AG04449 (cell line): ENCODE results near the gene DEDD2.

ENCODE experiments used
- CTCF ChIA-PET: fragments of 350-600 bp; formaldehyde crosslinking; extraction: SDS; loops from one replicate; lab custom pipeline; 2021; ENCODE audit warnings: antibody characterized with exemption; lab: Yijun Ruan, JAX
- POLR2A ChIA-PET: fragments of 400-600, 350-600 bp; formaldehyde crosslinking; extraction: SDS; loops from one replicate; lab custom pipeline; 2020; ENCODE audit warnings: antibody characterized with exemption, inconsistent platforms; lab: Yijun Ruan, JAX
- DNase-seq: peaks from one replicate; pipeline ENCODE4 v3.0.0-alpha.2; 2010; ENCODE audit warnings: low read depth, low spot score
- H3K4me3 ChIP-seq: 2 replicates; pipeline ENCODE4 v1.5.1; 2011; ENCODE audit warnings: low read depth, mild to moderate bottlenecking, control low read depth, low read length
- TF ChIP-seq, protein P1 (sequence below): IDR thresholded peaks from one replicate; pipeline ENCODE4 v1.5.1; 2011; ENCODE audit warnings: mild to moderate bottlenecking, moderate library complexity, low read length, control low read depth, inconsistent platforms; ENCODE audit not compliant: insufficient read depth; ENCODE audit errors: missing control alignments

The DEDD2 gene

DNA sequence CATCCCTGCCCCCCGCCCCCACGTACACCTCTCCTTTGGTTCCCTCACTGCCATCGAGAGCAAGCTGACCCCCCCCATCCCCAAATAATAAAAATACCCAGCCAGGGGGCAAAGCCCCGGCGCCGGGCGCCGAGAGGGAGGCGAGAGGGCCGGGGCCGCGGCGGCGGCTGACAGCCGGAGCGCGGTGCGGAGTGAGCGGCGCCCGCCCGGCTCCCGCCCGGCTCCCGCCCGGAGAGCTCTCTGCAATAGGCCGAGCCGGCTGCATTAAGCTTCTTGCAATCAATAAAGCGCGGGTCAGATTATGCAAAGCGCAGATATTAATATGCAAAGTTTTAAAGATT is 40.9 kb downstream of the DEDD2 start:
- ChIA-PET CTCF (interaction anchor here (0.7 to 3.3 kb wide), 25 partner anchors 9 to 225 kb away, joined by 3 to 39 read pairs (median 4); partner anchors contain the start of gene POU2F2), POLR2A (interaction anchor here (1.0 to 1.9 kb wide), 2 partner anchors 55 to 66 kb away, joined by 3 to 5 read pairs; partner anchors contain the start of gene GSK3A)
- H3K4me3 ChIP-seq, result peak overlapping the region; percentile 60
- TF ChIP-seq, protein P1, sequence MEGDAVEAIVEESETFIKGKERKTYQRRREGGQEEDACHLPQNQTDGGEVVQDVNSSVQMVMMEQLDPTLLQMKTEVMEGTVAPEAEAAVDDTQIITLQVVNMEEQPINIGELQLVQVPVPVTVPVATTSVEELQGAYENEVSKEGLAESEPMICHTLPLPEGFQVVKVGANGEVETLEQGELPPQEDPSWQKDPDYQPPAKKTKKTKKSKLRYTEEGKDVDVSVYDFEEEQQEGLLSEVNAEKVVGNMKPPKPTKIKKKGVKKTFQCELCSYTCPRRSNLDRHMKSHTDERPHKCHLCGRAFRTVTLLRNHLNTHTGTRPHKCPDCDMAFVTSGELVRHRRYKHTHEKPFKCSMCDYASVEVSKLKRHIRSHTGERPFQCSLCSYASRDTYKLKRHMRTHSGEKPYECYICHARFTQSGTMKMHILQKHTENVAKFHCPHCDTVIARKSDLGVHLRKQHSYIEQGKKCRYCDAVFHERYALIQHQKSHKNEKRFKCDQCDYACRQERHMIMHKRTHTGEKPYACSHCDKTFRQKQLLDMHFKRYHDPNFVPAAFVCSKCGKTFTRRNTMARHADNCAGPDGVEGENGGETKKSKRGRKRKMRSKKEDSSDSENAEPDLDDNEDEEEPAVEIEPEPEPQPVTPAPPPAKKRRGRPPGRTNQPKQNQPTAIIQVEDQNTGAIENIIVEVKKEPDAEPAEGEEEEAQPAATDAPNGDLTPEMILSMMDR, result no peak
- DNase-seq, result no peak

DNA sequence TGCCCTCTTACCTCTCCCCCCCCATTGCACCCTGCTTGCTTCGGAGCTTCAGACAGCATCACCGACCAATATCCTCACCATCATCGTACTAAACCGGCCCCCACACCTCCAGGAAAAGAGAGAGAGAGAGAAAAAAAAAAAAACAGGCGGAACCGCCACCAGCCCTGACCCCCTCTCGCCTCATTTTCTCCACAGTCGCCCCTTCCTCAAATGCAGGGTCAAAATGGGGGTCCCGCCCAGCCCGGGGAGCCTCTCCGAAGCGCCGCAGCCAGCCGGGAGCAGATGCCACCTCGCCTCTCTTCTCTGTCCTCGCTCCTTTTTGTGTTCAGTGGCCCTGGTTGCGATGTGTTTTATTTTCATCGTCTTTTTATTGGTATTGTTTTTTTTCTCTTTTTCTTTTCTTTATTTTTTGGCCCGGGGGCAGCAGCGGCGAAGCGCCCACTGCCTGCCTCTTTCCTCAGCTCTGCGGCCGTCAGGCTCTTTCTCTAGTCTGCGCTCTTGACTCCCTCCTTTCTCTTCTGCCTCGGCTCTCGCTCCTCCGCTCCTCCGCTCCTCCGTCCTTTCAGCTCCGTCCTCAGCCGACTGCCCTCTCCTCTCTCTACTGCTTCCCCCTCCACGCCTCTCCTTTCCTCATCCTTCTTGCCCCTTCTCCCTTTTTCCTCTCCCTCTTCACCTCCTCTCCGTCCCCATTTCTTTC is 41.4 kb downstream of the DEDD2 start:
- peak overlapping the region; percentile 60 for H3K4me3 ChIP-seq
- ChIA-PET CTCF (interaction anchor here (0.6 to 3.3 kb wide), 26 partner anchors 9 to 225 kb away, joined by 3 to 39 read pairs (median 4); partner anchors contain the start of gene POU2F2), POLR2A (interaction anchor here (1.0 to 1.9 kb wide), 2 partner anchors 55 to 67 kb away, joined by 3 to 5 read pairs; partner anchors contain the start of gene GSK3A)
- TF ChIP-seq, protein P1, result no peak
- no peak for DNase-seq

DNA sequence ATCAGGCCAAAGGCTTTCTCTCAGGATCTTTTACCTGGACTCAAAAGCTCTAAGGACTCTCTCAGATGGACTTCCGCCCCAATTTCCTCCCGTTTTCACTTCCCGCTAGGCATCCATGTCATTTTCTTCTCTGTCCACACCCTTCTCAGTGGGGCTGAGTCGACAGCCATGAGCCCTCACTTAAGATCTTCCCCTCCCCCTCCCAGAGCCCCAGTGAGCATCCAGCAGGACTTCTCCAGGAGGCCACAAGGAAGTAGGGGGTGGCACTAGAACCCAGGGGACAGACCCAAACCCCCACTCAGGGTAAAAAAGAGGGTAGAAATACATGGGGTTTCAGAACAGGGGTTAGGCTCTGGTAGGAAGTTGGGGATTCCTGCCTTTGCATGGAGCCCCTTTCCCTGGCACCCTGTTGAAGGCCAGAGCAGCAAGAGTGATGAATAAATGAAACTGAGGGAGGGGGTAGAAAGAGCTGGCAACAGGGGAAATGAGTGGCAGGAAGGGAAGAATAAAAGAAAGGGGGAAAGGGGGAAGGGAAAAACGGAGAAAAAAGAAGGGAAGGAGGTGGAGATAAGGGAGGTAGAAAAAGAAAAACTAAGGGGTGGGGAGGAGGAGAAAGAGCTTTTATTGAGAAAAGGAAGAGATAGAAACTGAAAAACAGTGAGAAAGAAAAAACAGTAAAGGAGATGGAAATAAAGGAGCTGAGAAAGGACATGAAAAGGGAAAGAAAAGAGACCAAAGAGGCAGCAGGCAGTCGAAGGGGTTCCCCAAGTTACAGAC is 42.3 kb downstream of the DEDD2 start:
- TF ChIP-seq, protein P1, result no peak
- DNase-seq, result no peak
- ChIA-PET POLR2A (interaction anchor here (1.9 kb wide), 1 partner anchor 68 kb away, joined by 5 read pairs; the partner anchor contains the start of gene GSK3A), CTCF (interaction anchor here (0.9 to 3.3 kb wide), 14 partner anchors 8 to 94 kb away, joined by 3 to 39 read pairs (median 8); partner anchors contain the start of gene POU2F2)
- H3K4me3 ChIP-seq, result no peak overlapping the region

DNA sequence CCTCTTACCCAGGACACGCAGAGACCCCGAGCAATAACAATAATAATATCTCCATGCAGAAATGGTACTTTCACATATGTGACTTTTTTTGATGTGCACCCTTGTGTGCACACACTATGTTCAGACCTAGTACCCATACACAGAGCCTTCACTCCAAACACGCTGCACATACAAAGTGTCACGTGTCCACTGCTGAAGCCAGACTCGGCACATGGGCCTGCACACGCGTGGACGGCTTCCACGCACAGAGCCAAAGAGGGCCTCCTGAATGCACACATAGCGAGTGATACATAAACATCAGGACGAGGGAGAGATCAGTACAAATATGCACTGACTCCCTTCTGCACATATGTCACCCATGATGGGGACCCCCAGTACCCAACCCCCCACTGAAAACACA is 43.3 kb downstream of the DEDD2 start:
- TF ChIP-seq, protein P1, result no peak
- DNase-seq, result no peak
- ChIA-PET POLR2A (no interaction called here), CTCF (interaction anchor here (0.9 to 3.3 kb wide), 4 partner anchors 9 to 16 kb away, joined by 4 to 21 read pairs (median 14); no protein-coding TSS in a partner anchor)
- H3K4me3 ChIP-seq, result no peak overlapping the region

DNA sequence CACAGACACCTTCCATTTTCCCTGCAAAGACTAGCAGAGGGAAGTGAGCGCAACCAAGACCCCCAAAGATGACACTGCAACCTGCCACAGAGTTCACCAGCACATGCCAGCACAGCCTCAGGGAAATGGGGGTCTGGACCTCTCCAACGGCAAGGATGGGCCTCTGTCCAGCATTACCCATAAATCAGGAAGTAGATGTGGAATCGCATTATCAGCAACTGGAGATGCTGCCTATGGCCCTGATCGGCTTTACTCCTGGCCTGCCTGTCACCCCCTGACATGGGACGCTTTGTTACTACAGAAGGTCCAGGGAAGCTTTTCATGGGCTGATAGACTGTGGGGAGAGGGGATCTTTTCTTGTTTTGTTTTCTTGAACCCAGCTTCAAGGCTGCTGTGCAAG is 43.8 kb downstream of the DEDD2 start:
- no peak for DNase-seq
- POLR2A ChIA-PET, result no interaction called here
- H3K4me3 ChIP-seq, result no peak overlapping the region
- CTCF ChIA-PET, result no interaction called here
- TF ChIP-seq, protein P1, result no peak

DNA sequence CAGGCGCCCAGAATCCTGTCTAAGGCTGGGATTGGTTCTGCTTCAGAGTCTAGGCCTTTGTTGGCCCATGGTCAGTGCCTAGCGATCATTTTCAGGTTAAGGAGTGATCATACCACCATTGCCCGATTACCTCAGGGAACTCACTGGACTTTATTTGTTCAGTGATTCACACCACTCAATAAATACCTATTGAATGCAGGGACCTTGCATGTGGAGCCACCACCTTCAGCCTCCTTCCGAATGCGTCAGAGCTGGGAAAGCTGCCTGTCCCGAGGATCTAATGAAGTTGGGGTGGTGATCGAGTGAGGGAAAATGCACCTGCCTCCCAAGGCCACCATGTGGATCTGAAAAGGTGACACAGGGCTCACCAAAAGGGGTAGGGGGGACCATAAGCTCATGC is 45.2 kb downstream of the DEDD2 start:
- ChIA-PET CTCF (interaction anchor here (0.6 to 1.5 kb wide), 2 partner anchors 40 to 70 kb away, joined by 3 to 5 read pairs; partner anchors contain the start of gene POU2F2), POLR2A (no interaction called here)
- TF ChIP-seq, protein P1, result no peak
- no peak for DNase-seq
- H3K4me3 ChIP-seq, result no peak overlapping the region
